ENCODE results near the gene C3orf18. TPM values are rescaled to one million over a fixed set of nuclear protein-coding genes. Genes with fewer than 3 reads are reported as not detected.

Gene C3orf18
- total and polyA plus RNA-seq, 2 donors from 2014 or later: 6.2 to 14.9 TPM

- H3K9me3 ChIP-seq (ENCODE audit: control insufficient read depth in 2 of 3, insufficient read depth in 1 of 3, low read length in 3 of 3): no peaks in the 10 kb centered on the region
- intact Hi-C loops (cut with DNase I): no loop called here
- no peak for TF ChIP-seq CTCF (IDR thresholded peaks at IDR 0.05; ENCODE audit: borderline replicate concordance, extremely low read depth, insufficient read depth)
- FAIRE-seq (no peak), DNase-seq (no peak)
- peaks cover 0 to 7% (median 0%) of the 10 kb centered on the region in 3 donors for H3K4me1 ChIP-seq (ENCODE audit: control insufficient read depth in 2 of 3, insufficient read depth in 2 of 3, low read depth in 1 of 3, low read length in 3 of 3)
- no peak overlapping the region for H3K9ac ChIP-seq (ENCODE audit: low read length in 3 of 3)
- no peak overlapping the region for H3K4me3 ChIP-seq (ENCODE audit: low read length in 3 of 3)
- no peaks in the 10 kb centered on the region for H3K36me3 ChIP-seq (ENCODE audit: control insufficient read depth in 2 of 3, insufficient read depth in 3 of 3, low read length in 3 of 3)
- no peaks in the 10 kb centered on the region for H3K27me3 ChIP-seq (ENCODE audit: control insufficient read depth, insufficient read depth, low read length)
- no peak overlapping the region for H3K27ac ChIP-seq (ENCODE audit: low read depth in 2 of 2, low read length in 2 of 2)
Observed at GRCh38 chr3:50533316-50533715, 34.2 kb downstream of the C3orf18 start.

- no peaks in the 10 kb centered on the region for H3K27me3 ChIP-seq (ENCODE audit: control insufficient read depth, insufficient read depth, low read length)
- peak overlapping the region in 1 of 2 donors; percentile 23 for H3K27ac ChIP-seq (ENCODE audit: low read depth in 2 of 2, low read length in 2 of 2)
- no peak for DNase-seq
- no peak overlapping the region for H3K4me3 ChIP-seq (ENCODE audit: low read length in 3 of 3)
- no peak for FAIRE-seq
- intact Hi-C loops (cut with DNase I): no loop called here
- no peaks in the 10 kb centered on the region for H3K9me3 ChIP-seq (ENCODE audit: control insufficient read depth in 2 of 3, insufficient read depth in 1 of 3, low read length in 3 of 3)
- H3K9ac ChIP-seq (ENCODE audit: low read length in 3 of 3): no peak overlapping the region
- no peaks in the 10 kb centered on the region for H3K36me3 ChIP-seq (ENCODE audit: control insufficient read depth in 2 of 3, insufficient read depth in 3 of 3, low read length in 3 of 3)
- no peak for TF ChIP-seq CTCF (IDR thresholded peaks at IDR 0.05; ENCODE audit: borderline replicate concordance, extremely low read depth, insufficient read depth)
- H3K4me1 ChIP-seq (ENCODE audit: control insufficient read depth in 2 of 3, insufficient read depth in 2 of 3, low read depth in 1 of 3, low read length in 3 of 3): peaks cover 0 to 7% (median 0%) of the 10 kb centered on the region in 3 donors
Observed at GRCh38 chr3:50532062-50532705, 35.4 kb downstream of the C3orf18 start.

- Histone ChIP-seq H3K27ac (ENCODE audit: low read depth in 2 of 2, low read length in 2 of 2) (no peak overlapping the region), H3K27me3 (ENCODE audit: control insufficient read depth, insufficient read depth, low read length) (no peaks in the 10 kb centered on the region), H3K9ac (ENCODE audit: low read length in 3 of 3) (no peak overlapping the region), H3K9me3 (ENCODE audit: control insufficient read depth in 2 of 3, insufficient read depth in 1 of 3, low read length in 3 of 3) (no peaks in the 10 kb centered on the region), H3K4me3 (ENCODE audit: low read length in 3 of 3) (no peak overlapping the region), H3K36me3 (ENCODE audit: control insufficient read depth in 2 of 3, insufficient read depth in 3 of 3, low read length in 3 of 3) (no peaks in the 10 kb centered on the region), H3K4me1 (ENCODE audit: control insufficient read depth in 2 of 3, insufficient read depth in 2 of 3, low read depth in 1 of 3, low read length in 3 of 3) (peaks cover 0 to 7% (median 0%) of the 10 kb centered on the region in 3 donors)
- no peak for TF ChIP-seq CTCF (IDR thresholded peaks at IDR 0.05; ENCODE audit: borderline replicate concordance, extremely low read depth, insufficient read depth)
- DNase-seq (no peak), FAIRE-seq (no peak)
- intact Hi-C loops (cut with DNase I): no loop called here
Observed at GRCh38 chr3:50531201-50531600, 36.3 kb downstream of the C3orf18 start.

All from kidney (tissue), 14 donors.